Measurements from ENCODE around the gene UBE2G2. TPM values are rescaled to one million over a fixed set of nuclear protein-coding genes. Genes with fewer than 3 reads are reported as not detected.

UBE2G2 gene
- polyA plus RNA-seq, 1 experiment = 62.2 TPM

GRCh38 chr21:44778983-44779382 is 22.6 kb downstream of the UBE2G2 start:
- H3K27me3 ChIP-seq (ENCODE audit: control insufficient read depth, insufficient read depth, low read length) = no peaks in the 10 kb centered on the region
- no peak for DNase-seq (ENCODE audit: low read depth, low spot score)
- H3K4me3 ChIP-seq (ENCODE audit: low read depth, low read length) = no peak overlapping the region
- no peaks in the 10 kb centered on the region for H3K9me3 ChIP-seq (ENCODE audit: control insufficient read depth, insufficient read depth, low read length)
- no peak for TF ChIP-seq CTCF (IDR thresholded peaks at IDR 0.05; ENCODE audit: low read depth, low read length)
- no peak overlapping the region for H3K27ac ChIP-seq (ENCODE audit: low read depth, low read length)
- ChIA-PET CTCF (interaction anchor here (1.0 to 1.4 kb wide), 2 partner anchors 14 to 20 kb away, joined by 5 to 6 read pairs; no protein-coding TSS in a partner anchor), POLR2A (no interaction called here)

GRCh38 chr21:44778499-44778911 is 23.1 kb downstream of the UBE2G2 start:
- H3K4me3 ChIP-seq (ENCODE audit: low read depth, low read length) = no peak overlapping the region
- ChIA-PET CTCF (interaction anchor here (1.4 kb wide), 1 partner anchor 21 kb away, joined by 6 read pairs; no protein-coding TSS in a partner anchor), POLR2A (no interaction called here)
- H3K9me3 ChIP-seq (ENCODE audit: control insufficient read depth, insufficient read depth, low read length) = no peaks in the 10 kb centered on the region
- no peak for DNase-seq (ENCODE audit: low read depth, low spot score)
- H3K27ac ChIP-seq (ENCODE audit: low read depth, low read length) = no peak overlapping the region
- TF ChIP-seq CTCF (IDR thresholded peaks at IDR 0.05; ENCODE audit: low read depth, low read length) = no peak
- H3K27me3 ChIP-seq (ENCODE audit: control insufficient read depth, insufficient read depth, low read length) = no peaks in the 10 kb centered on the region

- H3K9me3 ChIP-seq (ENCODE audit: control insufficient read depth, insufficient read depth, low read length) = no peaks in the 10 kb centered on the region
- no peak for TF ChIP-seq CTCF (IDR thresholded peaks at IDR 0.05; ENCODE audit: low read depth, low read length)
- no peak for DNase-seq (ENCODE audit: low read depth, low spot score)
- H3K27ac ChIP-seq (ENCODE audit: low read depth, low read length) = no peak overlapping the region
- H3K4me3 ChIP-seq (ENCODE audit: low read depth, low read length) = no peak overlapping the region
- no peaks in the 10 kb centered on the region for H3K27me3 ChIP-seq (ENCODE audit: control insufficient read depth, insufficient read depth, low read length)
- ChIA-PET POLR2A (no interaction called here), CTCF (no interaction called here)
These were observed 23.5 kb downstream of the UBE2G2 start for GRCh38 chr21:44778094-44778493.

GRCh38 chr21:44774972-44775371 is 26.6 kb downstream of the UBE2G2 start:
- no peak for DNase-seq (ENCODE audit: low read depth, low spot score)
- no peaks in the 10 kb centered on the region for H3K9me3 ChIP-seq (ENCODE audit: control insufficient read depth, insufficient read depth, low read length)
- no peak overlapping the region for H3K27ac ChIP-seq (ENCODE audit: low read depth, low read length)
- no peak for TF ChIP-seq CTCF (IDR thresholded peaks at IDR 0.05; ENCODE audit: low read depth, low read length)
- H3K27me3 ChIP-seq (ENCODE audit: control insufficient read depth, insufficient read depth, low read length) = no peaks in the 10 kb centered on the region
- ChIA-PET CTCF (interaction anchor here (1.5 kb wide), 1 partner anchor 18 kb away, joined by 9 read pairs; no protein-coding TSS in a partner anchor), POLR2A (no interaction called here)
- H3K4me3 ChIP-seq (ENCODE audit: low read depth, low read length) = no peak overlapping the region

GRCh38 chr21:44773291-44773932 is 28.2 kb downstream of the UBE2G2 start:
- CTCF ChIA-PET = no interaction called here
- TF ChIP-seq CTCF (IDR thresholded peaks at IDR 0.05; ENCODE audit: low read depth, low read length) = no peak
- H3K4me3 ChIP-seq (ENCODE audit: low read depth, low read length) = no peak overlapping the region

More at GRCh38 chr21:44773291-44773932, 28.2 kb downstream of the UBE2G2 start:
- no peak overlapping the region for H3K27ac ChIP-seq (ENCODE audit: low read depth, low read length)
- DNase-seq (ENCODE audit: low read depth, low spot score) = no peak
- POLR2A ChIA-PET = no interaction called here
- H3K9me3 ChIP-seq (ENCODE audit: control insufficient read depth, insufficient read depth, low read length) = no peaks in the 10 kb centered on the region
- H3K27me3 ChIP-seq (ENCODE audit: control insufficient read depth, insufficient read depth, low read length) = no peaks in the 10 kb centered on the region
